GM21576 (cell line): ENCODE data around the gene OR2AE1.

Experiments used
- ATAC-seq: cut with Tn5 transposase; IDR thresholded peaks from one replicate; pipeline ENCODE4 v1.9.1; 2021; ENCODE audit warnings: mild to moderate bottlenecking, moderate library complexity; ENCODE audit not compliant: unreplicated experiment

OR2AE1 gene

GRCh38 chr7:99860281-99861127 lies 16.3 kb downstream of the OR2AE1 start:
- no peak for ATAC-seq

- ATAC-seq = no peak
These were observed 21.6 kb downstream of the OR2AE1 start for GRCh38 chr7:99855236-99855635.

GRCh38 chr7:99848420-99849216 lies 28.2 kb downstream of the OR2AE1 start:
- no peak for ATAC-seq

GRCh38 chr7:99844328-99844727 lies 32.5 kb downstream of the OR2AE1 start:
- no peak for ATAC-seq

- ATAC-seq = no peak
These were observed 33.0 kb downstream of the OR2AE1 start for GRCh38 chr7:99843808-99844207.

- ATAC-seq = no peak
These were observed 33.9 kb downstream of the OR2AE1 start for GRCh38 chr7:99842926-99843325.

- no peak for ATAC-seq
These were observed 36.5 kb downstream of the OR2AE1 start for GRCh38 chr7:99840136-99840869.

GRCh38 chr7:99839287-99840021 lies 37.4 kb downstream of the OR2AE1 start:
- no peak for ATAC-seq

GRCh38 chr7:99837649-99838361 lies 39.0 kb downstream of the OR2AE1 start:
- ATAC-seq = peak; percentile 70

- no peak for ATAC-seq
These were observed 41.6 kb downstream of the OR2AE1 start for GRCh38 chr7:99835189-99835588.

- no peak for ATAC-seq
These were observed 42.5 kb downstream of the OR2AE1 start for GRCh38 chr7:99834382-99834781.

- no peak for ATAC-seq
These were observed 43.5 kb downstream of the OR2AE1 start for GRCh38 chr7:99833289-99833877.

- no peak for ATAC-seq
These were observed 45.2 kb downstream of the OR2AE1 start for GRCh38 chr7:99831595-99831994.

- no peak for ATAC-seq
These were observed 47.2 kb downstream of the OR2AE1 start for GRCh38 chr7:99829524-99830160.

GRCh38 chr7:99828811-99829210 lies 48.0 kb downstream of the OR2AE1 start:
- ATAC-seq = no peak

GRCh38 chr7:99827040-99827778 lies 49.6 kb downstream of the OR2AE1 start:
- ATAC-seq = no peak
